HG03025 (cell line): ENCODE results near the gene OXCT1.

Source experiments
- ATAC-seq: cut with Tn5 transposase; IDR thresholded peaks from one replicate; pipeline ENCODE4 v1.9.1; 2021; ENCODE audit warnings: mild to moderate bottlenecking, moderate library complexity; ENCODE audit not compliant: unreplicated experiment, low FRiP score

Gene OXCT1

GRCh38 chr5:41869724-41870626, at the start of gene OXCT1:
Gene OXCT1, minus strand, starts transcription at chr5:41870425. Its CDS starts 67 bp downstream, at chr5:41870358.
- ATAC-seq = peak; percentile 98

GRCh38 chr5:41918105-41918504, 47.9 kb upstream of the OXCT1 start:
- ATAC-seq = peak; percentile 65

GRCh38 chr5:41908374-41909079, 38.3 kb upstream of the OXCT1 start:
- ATAC-seq = no peak

- ATAC-seq = no peak
Measured at GRCh38 chr5:41906151-41906550, 35.9 kb upstream of the OXCT1 start.

GRCh38 chr5:41903892-41904799, 33.9 kb upstream of the OXCT1 start, which contains the start of gene RIMOC1:
Gene RIMOC1, plus strand, starts transcription at chr5:41904344. Its CDS starts 24 bp downstream, at chr5:41904368.
- peak; percentile 100 for ATAC-seq

- ATAC-seq = no peak
Measured at GRCh38 chr5:41903382-41903891, 33.2 kb upstream of the OXCT1 start.

GRCh38 chr5:41896230-41896629, 26.0 kb upstream of the OXCT1 start:
- no peak for ATAC-seq

- peak; percentile 80 for ATAC-seq
Measured at GRCh38 chr5:41893074-41893851, 23.0 kb upstream of the OXCT1 start.

GRCh38 chr5:41892031-41892430, 21.8 kb upstream of the OXCT1 start:
- ATAC-seq = no peak

GRCh38 chr5:41891066-41891707, 21.0 kb upstream of the OXCT1 start:
- ATAC-seq = no peak

- no peak for ATAC-seq
Measured at GRCh38 chr5:41885286-41885685, 15.1 kb upstream of the OXCT1 start.

- no peak for ATAC-seq
Measured at GRCh38 chr5:41883936-41884335, 13.7 kb upstream of the OXCT1 start.

- no peak for ATAC-seq
Measured at GRCh38 chr5:41883243-41883642, 13.0 kb upstream of the OXCT1 start.

- ATAC-seq = no peak
Measured at GRCh38 chr5:41882765-41883164, 12.5 kb upstream of the OXCT1 start.

GRCh38 chr5:41878643-41879478, 8.6 kb upstream of the OXCT1 start:
- no peak for ATAC-seq

GRCh38 chr5:41878173-41878572, 7.9 kb upstream of the OXCT1 start:
- ATAC-seq = no peak

GRCh38 chr5:41877408-41877807, 7.2 kb upstream of the OXCT1 start:
- no peak for ATAC-seq

GRCh38 chr5:41876678-41877077, 6.5 kb upstream of the OXCT1 start:
- ATAC-seq = no peak
